SHP77 treated with DMSO at 0.1 percent for 48 hours (cell line): ENCODE measurements around the gene MARS1.

Experiments used
- DNase-seq: peaks from one replicate; lab custom pipeline; 2025; lab: John Stamatoyannopoulos, UW

Gene MARS1

GRCh38 chr12:57473392-57473791 lies 14.5 kb upstream of the MARS1 start:
- DNase-seq: no peak

- DNase-seq: no peak
Measured at GRCh38 chr12:57473886-57474285, 14.0 kb upstream of the MARS1 start.

- DNase-seq: no peak
Measured at GRCh38 chr12:57474430-57474829, 13.4 kb upstream of the MARS1 start.

- DNase-seq: no peak
Measured at GRCh38 chr12:57474862-57475261, 13.0 kb upstream of the MARS1 start.

GRCh38 chr12:57475271-57476161 lies 12.4 kb upstream of the MARS1 start:
- no peak for DNase-seq

- no peak for DNase-seq
Measured at GRCh38 chr12:57476162-57476992, 11.5 kb upstream of the MARS1 start.

- no peak for DNase-seq
Measured at GRCh38 chr12:57476993-57477709, 10.7 kb upstream of the MARS1 start.

- no peak for DNase-seq
Measured at GRCh38 chr12:57477710-57478681, 9.9 kb upstream of the MARS1 start.

GRCh38 chr12:57479043-57479375 lies 8.9 kb upstream of the MARS1 start:
- DNase-seq: no peak

GRCh38 chr12:57479376-57480115 lies 8.3 kb upstream of the MARS1 start, which contains the start of gene ARHGAP9:
ARHGAP9 (minus strand) TSS chr12:57479866; CDS start chr12:57479406, 460 bp downstream.
- DNase-seq: no peak

GRCh38 chr12:57481671-57482070 lies 6.2 kb upstream of the MARS1 start:
- DNase-seq: no peak

GRCh38 chr12:57483466-57483865 lies 4.4 kb upstream of the MARS1 start:
- DNase-seq: no peak

GRCh38 chr12:57485695-57486094 lies 2.2 kb upstream of the MARS1 start:
- no peak for DNase-seq

GRCh38 chr12:57487055-57487596 lies 742 bp upstream of the MARS1 start:
- DNase-seq: no peak

- no peak for DNase-seq
Measured at GRCh38 chr12:57488402-57489156, 711 bp downstream of the MARS1 start.

GRCh38 chr12:57489157-57489641 lies 1.3 kb downstream of the MARS1 start:
- no peak for DNase-seq

GRCh38 chr12:57490126-57490525 lies 2.3 kb downstream of the MARS1 start:
- DNase-seq: no peak

- no peak for DNase-seq
Measured at GRCh38 chr12:57491393-57492280, 3.8 kb downstream of the MARS1 start.
